ENCODE results near the gene GTF2A2.

DNA sequence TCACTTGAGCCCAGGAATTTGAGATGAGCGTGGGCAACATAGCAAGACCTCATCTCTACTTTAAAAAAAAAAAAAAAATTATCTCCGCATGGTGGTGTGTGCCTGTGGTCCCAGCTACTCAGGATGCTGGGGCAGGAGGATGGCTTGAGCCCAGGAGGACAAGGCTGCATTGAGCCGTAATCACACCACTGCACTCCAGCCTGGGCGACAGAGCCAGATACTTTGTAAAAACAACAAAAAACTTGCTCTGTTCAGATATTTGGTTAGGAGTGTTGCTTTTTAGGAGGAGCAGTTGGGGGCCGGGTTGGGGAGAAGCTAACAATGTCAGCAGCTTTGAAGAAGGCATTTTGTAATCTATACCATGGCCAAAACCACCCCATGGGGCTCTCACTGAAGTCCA lies 41.7 kb downstream of the GTF2A2 start:
- no peak for TF ChIP-seq CTCF (conservative IDR thresholded peaks at IDR 0.05; ENCODE audit: low read depth, low read length)
- no peak for TF ChIP-seq EZH2 (IDR thresholded peaks at IDR 0.05; ENCODE audit: borderline replicate concordance, low read depth, low read length, poor library complexity, severe bottlenecking)
